H1 (cell line): ENCODE measurements around the gene OR1K1. TPM values are rescaled to one million over a fixed set of nuclear protein-coding genes. Genes with fewer than 3 reads are reported as not detected.

Experiments used
- CTCF ChIA-PET: fragments of 300-600 bp; sonication (Branson Sonifier 250); formaldehyde crosslinking; loops from one replicate; lab custom pipeline; 2021; ENCODE audit not compliant: partially characterized antibody; lab: Charles Lee
- POLR2A ChIA-PET: fragments of 300-600 bp; sonication (Branson Sonifier 250); formaldehyde crosslinking; loops from one replicate; lab custom pipeline; 2021; ENCODE audit warnings: inconsistent platforms; ENCODE audit not compliant: partially characterized antibody; lab: Charles Lee
- DNase-seq, 2 experiments: peaks; one replicate each; pipeline versions ENCODE4 v3.0.0 to v3.0.0-alpha.2; 2010 to 2022; ENCODE audit warnings: low spot score in 2 of 2, low read depth in 1 of 2, mixed read lengths in 1 of 2
- FAIRE-seq: peaks from 2 replicates; lab custom pipeline; 2011; peaks lifted over from hg19 to GRCh38; lab: Jason Lieb, UNC
- H2AFZ ChIP-seq: 2 replicates; pipeline ENCODE4 v1.8.1; 2012; ENCODE audit warnings: low read length, inconsistent platforms
- H2AK5ac ChIP-seq: 2 replicates; pipeline ENCODE4 v1.6.1; 2013; ENCODE audit warnings: low read depth, low read length
- H2BK120ac ChIP-seq: replicated peaks from 2 replicates; pipeline ENCODE3; 2013; ENCODE audit warnings: low read depth, low read length, inconsistent platforms
- H2BK12ac ChIP-seq: 2 replicates; pipeline ENCODE4 v1.6.1; 2013; ENCODE audit warnings: low read depth, low read length
- H2BK15ac ChIP-seq: 2 replicates; pipeline ENCODE4 v1.6.1; 2013; ENCODE audit warnings: low read length
- H2BK20ac ChIP-seq: 2 replicates; pipeline ENCODE4 v1.6.1; 2013; ENCODE audit warnings: low read length
- H2BK5ac ChIP-seq: 2 replicates; pipeline ENCODE4 v1.6.1; 2013; ENCODE audit warnings: low read depth, low read length
- H3K14ac ChIP-seq: 2 replicates; pipeline ENCODE4 v1.6.1; 2013; ENCODE audit warnings: inconsistent platforms; ENCODE audit not compliant: insufficient read length
- H3K18ac ChIP-seq: 2 replicates; pipeline ENCODE4 v1.6.1; 2013; ENCODE audit warnings: low read length; ENCODE audit errors: extremely low read depth
- H3K23ac ChIP-seq: 2 replicates; pipeline ENCODE4 v1.6.1; 2013; ENCODE audit warnings: inconsistent platforms; ENCODE audit not compliant: insufficient read length
- H3K23me2 ChIP-seq: 2 replicates; pipeline ENCODE4 v1.6.1; 2013; ENCODE audit warnings: low read depth, low read length
- H3K27ac ChIP-seq: 2 replicates; pipeline ENCODE4 v1.6.1; 2011; ENCODE audit warnings: low read depth, low read length, inconsistent platforms
- H3K27me3 ChIP-seq, 4 experiments: replicated peaks in 1 of 4; 1 replicate in 1 of 4; 2 replicates in 3 of 4; pipeline versions ENCODE4 v1.6.1 to v1.8.1; 2011 to 2013; ENCODE audit warnings: low read length in 3 of 4, mild to moderate bottlenecking in 3 of 4, inconsistent platforms in 2 of 4, mixed read lengths in 2 of 4, moderate library complexity in 1 of 4; ENCODE audit not compliant: control insufficient read depth in 3 of 4, insufficient read depth in 3 of 4; ENCODE audit errors: extremely low read depth in 1 of 4
- H3K36me3 ChIP-seq, 4 experiments: 2 replicates each; pipeline versions ENCODE4 v1.6.1 to v1.8.1; 2011 to 2013; ENCODE audit warnings: mild to moderate bottlenecking in 4 of 4, low read length in 3 of 4, moderate library complexity in 2 of 4, control low read depth in 1 of 4, inconsistent platforms in 1 of 4; ENCODE audit not compliant: insufficient read depth in 4 of 4, control insufficient read depth in 2 of 4
- H3K4ac ChIP-seq: replicated peaks from 2 replicates; pipeline ENCODE3; 2013; ENCODE audit warnings: low read length, low read depth, mixed read lengths, inconsistent platforms; ENCODE audit not compliant: insufficient read length
- H3K4me1 ChIP-seq, 4 experiments: replicated peaks in 1 of 4; 1 replicate in 1 of 4; 2 replicates in 3 of 4; pipeline versions ENCODE4 v1.6.1 to v1.8.1; 2011 to 2013; ENCODE audit warnings: low read length in 3 of 4, inconsistent platforms in 2 of 4, mixed read lengths in 1 of 4; ENCODE audit not compliant: insufficient read depth in 4 of 4, control insufficient read depth in 3 of 4
- H3K4me2 ChIP-seq, 2 experiments: 2 replicates each; pipeline versions ENCODE4 v1.6.1 to v1.8.1; 2011 to 2013; ENCODE audit warnings: low read depth in 2 of 2, low read length in 2 of 2, control low read depth in 1 of 2, inconsistent platforms in 1 of 2, mild to moderate bottlenecking in 1 of 2; ENCODE audit not compliant: insufficient read depth in 1 of 2
- H3K4me3 ChIP-seq, 4 experiments: fragments of 200-600, 300-600 bp in 1 of 4; sonication (generic), shearing (Covaris generic), sonication (Bioruptor Twin) in 1 of 4; 2 replicates each; pipeline versions ENCODE4 v1.5.1 to v1.8.1; 2011 to 2016; ENCODE audit warnings: low read length in 4 of 4, low read depth in 3 of 4, control low read depth in 2 of 4, inconsistent platforms in 2 of 4, mild to moderate bottlenecking in 2 of 4, mixed read lengths in 1 of 4, moderate library complexity in 1 of 4; ENCODE audit not compliant: insufficient read depth in 2 of 4; ENCODE audit errors: extremely low read depth in 1 of 4
- H3K56ac ChIP-seq: replicated peaks from 2 replicates; pipeline ENCODE3; 2013; ENCODE audit warnings: low read depth, mild to moderate bottlenecking, mixed read lengths, low read length, inconsistent platforms; ENCODE audit not compliant: insufficient read length
- H3K79me1 ChIP-seq: 2 replicates; pipeline ENCODE4 v1.6.1; 2013; ENCODE audit warnings: low read depth, low read length, control low read depth
- H3K79me2 ChIP-seq, 2 experiments: 2 replicates each; pipeline versions ENCODE4 v1.6.1 to v1.8.1; 2012 to 2013; ENCODE audit warnings: low read length in 2 of 2, mild to moderate bottlenecking in 2 of 2, inconsistent platforms in 1 of 2; ENCODE audit not compliant: insufficient read depth in 2 of 2, control insufficient read depth in 1 of 2
- H3K9ac ChIP-seq, 4 experiments: replicated peaks in 1 of 4; 1 replicate in 1 of 4; 2 replicates in 3 of 4; pipeline versions ENCODE4 v1.6.1 to v1.8.1; 2011 to 2013; ENCODE audit warnings: low read depth in 3 of 4, low read length in 3 of 4, control low read depth in 2 of 4, mild to moderate bottlenecking in 2 of 4, moderate library complexity in 2 of 4, inconsistent platforms in 1 of 4; ENCODE audit errors: extremely low read depth in 1 of 4
- H3K9me3 ChIP-seq, 2 experiments: 2 replicates each; pipeline versions ENCODE4 v1.6.1 to v1.8.1; 2012 to 2013; ENCODE audit warnings: mild to moderate bottlenecking in 2 of 2, moderate library complexity in 2 of 2, control low read depth in 1 of 2, inconsistent platforms in 1 of 2, low read depth in 1 of 2, low read length in 1 of 2, mixed read lengths in 1 of 2; ENCODE audit not compliant: insufficient read depth in 2 of 2
- H4K20me1 ChIP-seq, 2 experiments: replicated peaks in 1 of 2; 2 replicates each; pipeline versions ENCODE3 to v1.8.1; 2011 to 2013; ENCODE audit warnings: inconsistent platforms in 2 of 2, low read length in 2 of 2, mild to moderate bottlenecking in 1 of 2; ENCODE audit not compliant: insufficient read depth in 2 of 2, control insufficient read depth in 1 of 2
- H4K5ac ChIP-seq: 2 replicates; pipeline ENCODE4 v1.6.1; 2013; ENCODE audit warnings: low read length, low read depth, mixed read lengths, inconsistent platforms; ENCODE audit not compliant: insufficient read length
- H4K8ac ChIP-seq: 2 replicates; pipeline ENCODE4 v1.8.0; 2013; ENCODE audit warnings: mild to moderate bottlenecking, moderate library complexity, low read length, inconsistent platforms; ENCODE audit not compliant: insufficient read depth; ENCODE audit errors: extremely low read depth
- H4K91ac ChIP-seq: replicated peaks from 2 replicates; pipeline ENCODE3; 2013; ENCODE audit warnings: low read length, mixed read lengths, inconsistent platforms; ENCODE audit not compliant: insufficient read length
- ASH2L ChIP-seq: fragments of 200-600, 300-600 bp; sonication (generic); IDR thresholded peaks from one replicate; pipeline ENCODE4 v1.7.1; 2017; ENCODE audit warnings: low read length
- BRCA1 ChIP-seq: IDR thresholded peaks from 2 replicates; pipeline ENCODE4 v1.6.1; 2012; ENCODE audit warnings: low read depth, low read length, improper control_type of control experiment
- EGR1 ChIP-seq: IDR thresholded peaks from 2 replicates; pipeline ENCODE4 v1.6.1; 2011; ENCODE audit warnings: low read depth, low read length, borderline replicate concordance
- MAX ChIP-seq: IDR thresholded peaks from 2 replicates; pipeline ENCODE4 v1.6.1; 2012; ENCODE audit warnings: inconsistent platforms
- PHF8 ChIP-seq: fragments of 200-600 bp; sonication (generic); conservative IDR thresholded peaks from 2 replicates; pipeline ENCODE4 v1.7.1; 2012; ENCODE audit warnings: low read depth, mild to moderate bottlenecking, inconsistent platforms, low read length, moderate library complexity
- RFX5 ChIP-seq: IDR thresholded peaks from 2 replicates; pipeline ENCODE4 v1.6.1; 2011; ENCODE audit warnings: low read depth, low read length, improper control_type of control experiment, borderline replicate concordance
- SP2 ChIP-seq: IDR thresholded peaks from 2 replicates; pipeline ENCODE4 v1.6.1; 2012; ENCODE audit warnings: mild to moderate bottlenecking, low read length, inconsistent platforms
- SRF ChIP-seq: IDR thresholded peaks from 2 replicates; pipeline ENCODE4 v1.6.1; 2011; ENCODE audit warnings: mild to moderate bottlenecking, low read depth, low read length, moderate library complexity
- ZNF274 ChIP-seq: IDR thresholded peaks from 2 replicates; pipeline ENCODE4 v1.7.0; 2012; ENCODE audit warnings: low read length, borderline replicate concordance; ENCODE audit errors: extremely low read depth
- WGBS, 2 experiments: shearing (Covaris generic) in 1 of 2; methylation state at CpG; one replicate each; pipeline versions ENCODE4 v1.1.6 to v1.1.7; 2013 to 2015; ENCODE audit warnings: low lambda C conversion rate in 2 of 2, mixed read lengths in 2 of 2, inconsistent platforms in 1 of 2, low coverage in 1 of 2, missing lambda C conversion rate in 1 of 2; ENCODE audit not compliant: insufficient replicate concordance in 2 of 2, insufficient coverage in 1 of 2, insufficient read length in 1 of 2; ENCODE audit errors: extremely low coverage in 1 of 2, missing lambda C conversion rate in 1 of 2; 5-methylcytosine and 5-hydroxymethylcytosine counted together
- polyA plus RNA-seq, 7 experiments: library from polyadenylated mRNA; depleted of rRNA in 3 of 7; stranded (reverse) in 5 of 7; unstranded in 2 of 7; fragments of >200 nt in 5 of 7; fragments of 200-250 nt in 2 of 7; gene quantifications; 1 replicate in 5 of 7; 2 replicates in 1 of 7; 4 replicates in 1 of 7; pipeline versions ENCODE4 v1.2.1 to v1.2.3, GENCODE V29; 2011 to 2013; ENCODE audit warnings: missing spikeins in 2 of 7, mixed read lengths in 2 of 7
- total RNA-seq: library from RNA; stranded (reverse); fragmentation: NEBNext Ultra II Directional; extraction: Animal tissue kit (Norgen Biotek cat#: 25700); gene quantifications from 2 replicates; pipeline ENCODE4 v1.2.1, GENCODE V29; 2021

Gene OR1K1
- total and polyA plus RNA-seq, 2 of the 8 experiments (the other 6 are each of a cell fraction or from before 2014, with no cell fraction given), result not detected

GRCh38 chr9:122797316-122798063, 2.4 kb upstream of the OR1K1 start:
- CTCF ChIA-PET, result no interaction called here
- no peak for TF ChIP-seq RFX5
- TF ChIP-seq MAX, result no peak
- TF ChIP-seq EGR1, result no peak
- TF ChIP-seq SRF, result no peak
- no peak for TF ChIP-seq ASH2L
- no peak for TF ChIP-seq SP2
- TF ChIP-seq PHF8, result no peak
- no peak for TF ChIP-seq BRCA1
- no peak for TF ChIP-seq ZNF274

More at GRCh38 chr9:122797316-122798063, 2.4 kb upstream of the OR1K1 start:
- peaks cover 55% of the 10 kb centered on the region in 2 experiments for H3K9me3 ChIP-seq
- no peaks in the 10 kb centered on the region for H4K20me1 ChIP-seq
- no peak overlapping the region for H3K14ac ChIP-seq
- no peak overlapping the region for H3K4ac ChIP-seq
- H3K4me3 ChIP-seq, result no peak overlapping the region
- H2BK12ac ChIP-seq, result no peak overlapping the region
- H3K79me1 ChIP-seq, result no peaks in the 10 kb centered on the region
- no peak overlapping the region for H4K8ac ChIP-seq
- no peak overlapping the region for H2AFZ ChIP-seq
- no peak overlapping the region for H2AK5ac ChIP-seq
- no peak for FAIRE-seq
- no peak for DNase-seq
- 81% methylated on average over 6 of the region's 6 CpGs; no CpG with 5 or more reads in 1 of the 2 experiments for WGBS, 2 experiments
- no peak overlapping the region for H3K4me2 ChIP-seq
- H3K36me3 ChIP-seq, result no peaks in the 10 kb centered on the region
- H3K23me2 ChIP-seq, result no peaks in the 10 kb centered on the region
- no peak overlapping the region for H2BK120ac ChIP-seq
- H3K56ac ChIP-seq, result no peak overlapping the region
- no peak overlapping the region for H3K9ac ChIP-seq
- no peaks in the 10 kb centered on the region for H3K79me2 ChIP-seq
- no peak overlapping the region for H3K18ac ChIP-seq
- H4K91ac ChIP-seq, result no peak overlapping the region
- no peak overlapping the region for H2BK20ac ChIP-seq
- H3K27me3 ChIP-seq, result no peaks in the 10 kb centered on the region
- POLR2A ChIA-PET, result no interaction called here
- no peak overlapping the region for H3K27ac ChIP-seq
- no peak overlapping the region for H2BK15ac ChIP-seq
- H3K4me1 ChIP-seq, result no peaks in the 10 kb centered on the region
- no peak overlapping the region for H2BK5ac ChIP-seq
- H4K5ac ChIP-seq, result no peak overlapping the region
- no peak overlapping the region for H3K23ac ChIP-seq
